HFFc6 (cell line): ENCODE measurements around the gene MOSPD3. TPM values are rescaled to one million over a fixed set of nuclear protein-coding genes. Genes with fewer than 3 reads are reported as not detected.
A peak's percentile ranks its signal among the peaks of the same experiment; 100 is the strongest.

Experiments
- DNase-seq: peaks from one replicate; pipeline ENCODE4 v3.0.0-alpha.2; 2018
- H3K27ac Mint-ChIP-seq: 2 replicates; pipeline ENCODE4 v1.8.0; 2020; ENCODE audit warnings: mild to moderate bottlenecking, mixed read lengths
- H3K27me3 Mint-ChIP-seq: 2 replicates; pipeline ENCODE4 v1.8.0; 2021; ENCODE audit warnings: mild to moderate bottlenecking, moderate library complexity, mixed read lengths; ENCODE audit not compliant: insufficient read depth
- H3K36me3 Mint-ChIP-seq: 2 replicates; pipeline ENCODE4 v1.8.0; 2021; ENCODE audit warnings: low read depth, mixed read lengths
- H3K4me1 Mint-ChIP-seq: 2 replicates; pipeline ENCODE4 v1.8.0; 2020; ENCODE audit warnings: low read depth, mixed read lengths
- H3K4me3 Mint-ChIP-seq: 2 replicates; pipeline ENCODE4 v1.8.0; 2020; ENCODE audit warnings: mild to moderate bottlenecking, moderate library complexity, mixed read lengths
- H3K9me3 Mint-ChIP-seq: 2 replicates; pipeline ENCODE4 v1.8.0; 2020; ENCODE audit warnings: mild to moderate bottlenecking, mixed read lengths
- CTCF ChIP-seq: fragments of 200-600 bp; sonication (generic); IDR thresholded peaks from 2 replicates; pipeline ENCODE4 v1.5.0; 2021; ENCODE audit warnings: antibody characterized with exemption, mild to moderate bottlenecking
- total RNA-seq, 6 experiments: library from RNA; stranded (reverse); fragmentation: NEBNext Ultra II Directional; extraction: Animal tissue kit (Norgen Biotek cat#: 25700); gene quantifications; 2 replicates in 1 of 6; 3 replicates in 5 of 6; pipeline ENCODE4 v1.2.3, GENCODE V29; 2021

MOSPD3 gene
- total RNA-seq, 6 experiments from 2014 or later, result 14.6 to 19.0 (median 17.4) TPM

- no peak for TF ChIP-seq CTCF
- Mint-ChIP-seq H3K27ac (no peak overlapping the region), H3K4me1 (no peaks in the 10 kb centered on the region), H3K36me3 (no peaks in the 10 kb centered on the region), H3K4me3 (no peak overlapping the region), H3K27me3 (peaks cover 5% of the 10 kb centered on the region), H3K9me3 (no peaks in the 10 kb centered on the region)
- DNase-seq, result no peak
These were observed 8.5 kb downstream of the MOSPD3 start for GRCh38 chr7:100620804-100621203.

- Mint-ChIP-seq H3K27me3 (peaks cover 9% of the 10 kb centered on the region), H3K36me3 (no peaks in the 10 kb centered on the region), H3K27ac (no peak overlapping the region), H3K9me3 (no peaks in the 10 kb centered on the region), H3K4me1 (no peaks in the 10 kb centered on the region; the same call in 1 of the 2 replicates), H3K4me3 (no peak overlapping the region)
- TF ChIP-seq CTCF, result no peak
- DNase-seq, result no peak
These were observed 9.2 kb downstream of the MOSPD3 start for GRCh38 chr7:100621554-100621953.

- no peak for DNase-seq
- TF ChIP-seq CTCF, result no peak
- Mint-ChIP-seq H3K27ac (no peak overlapping the region), H3K27me3 (peaks cover 10% of the 10 kb centered on the region), H3K4me3 (no peak overlapping the region), H3K36me3 (no peaks in the 10 kb centered on the region), H3K4me1 (no peaks in the 10 kb centered on the region; the same call in 1 of the 2 replicates), H3K9me3 (no peaks in the 10 kb centered on the region)
These were observed 11.8 kb downstream of the MOSPD3 start for GRCh38 chr7:100623951-100624824.

- Mint-ChIP-seq H3K4me3 (peak overlapping the region; percentile 55), H3K27me3 (peaks cover 16% of the 10 kb centered on the region), H3K27ac (no peak overlapping the region), H3K4me1 (no peaks in the 10 kb centered on the region; the same call in 1 of the 2 replicates), H3K9me3 (no peaks in the 10 kb centered on the region), H3K36me3 (no peaks in the 10 kb centered on the region)
- DNase-seq, result no peak
- TF ChIP-seq CTCF, result no peak
These were observed 13.7 kb downstream of the MOSPD3 start for GRCh38 chr7:100626055-100626454.

GRCh38 chr7:100626530-100627237, 14.3 kb downstream of the MOSPD3 start:
- Mint-ChIP-seq H3K27ac (no peak overlapping the region), H3K36me3 (no peaks in the 10 kb centered on the region), H3K4me1 (no peaks in the 10 kb centered on the region; the same call in 1 of the 2 replicates), H3K27me3 (peaks cover 16% of the 10 kb centered on the region), H3K9me3 (no peaks in the 10 kb centered on the region), H3K4me3 (peak overlapping the region; percentile 55)
- no peak for TF ChIP-seq CTCF
- peak; percentile 65 for DNase-seq
